HL-60/S4 treated with phorbol 12-myristate 13-acetate at 8.2 ng/mL for 4 days and 3 days (cell line): ENCODE results near the gene TTL.

Experiments used
- in situ Hi-C: fragments of 300-500 bp; cut with MboI; formaldehyde crosslinking; loops from 2 replicates; pipeline ENCODE4 v1.15.0; 2022; ENCODE audit warnings: low sequenced_read_pairs

TTL gene

DNA sequence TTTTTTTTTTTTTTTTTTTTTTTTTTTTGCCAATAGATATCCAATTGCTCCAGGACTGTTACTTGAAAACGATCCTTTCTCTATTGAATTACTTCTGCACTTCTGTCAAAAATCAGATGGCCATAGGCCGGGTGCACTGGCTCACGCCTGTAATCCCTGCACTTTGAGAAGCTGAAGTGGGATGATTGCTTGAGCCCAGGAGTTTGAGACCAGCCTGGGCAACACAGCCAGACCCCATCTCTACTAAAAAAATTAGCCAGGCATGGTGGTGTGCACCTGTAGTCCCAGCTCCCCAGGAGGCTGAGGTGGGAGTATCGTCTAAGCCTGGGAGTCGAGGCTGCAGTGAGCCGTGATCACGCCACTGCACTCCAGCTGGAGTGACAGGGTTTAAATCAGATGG is 98.1 kb downstream of the TTL start:
- in situ Hi-C loops, result no loop called here

DNA sequence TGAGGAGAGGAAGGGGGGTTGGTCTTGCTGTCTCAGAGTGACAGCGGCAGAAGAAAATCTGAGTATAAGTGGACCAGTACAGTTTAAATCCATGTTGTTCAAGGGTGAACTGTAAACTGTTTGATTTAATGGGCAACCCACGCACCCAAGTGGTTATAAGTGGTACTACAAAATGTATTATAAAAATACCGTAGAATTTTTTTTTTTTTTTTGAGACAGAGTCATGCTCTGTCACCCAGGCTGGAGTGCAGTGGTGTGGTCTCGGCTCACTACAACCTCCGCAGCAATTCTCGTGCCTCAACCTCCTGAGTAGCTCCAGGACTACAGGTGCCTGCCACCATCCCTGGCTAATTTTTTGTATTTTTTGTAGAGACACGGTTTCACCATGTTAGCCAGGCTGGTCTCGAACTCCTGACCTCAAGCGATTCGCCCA is 100.4 kb downstream of the TTL start:
- in situ Hi-C loops, result no loop called here

DNA sequence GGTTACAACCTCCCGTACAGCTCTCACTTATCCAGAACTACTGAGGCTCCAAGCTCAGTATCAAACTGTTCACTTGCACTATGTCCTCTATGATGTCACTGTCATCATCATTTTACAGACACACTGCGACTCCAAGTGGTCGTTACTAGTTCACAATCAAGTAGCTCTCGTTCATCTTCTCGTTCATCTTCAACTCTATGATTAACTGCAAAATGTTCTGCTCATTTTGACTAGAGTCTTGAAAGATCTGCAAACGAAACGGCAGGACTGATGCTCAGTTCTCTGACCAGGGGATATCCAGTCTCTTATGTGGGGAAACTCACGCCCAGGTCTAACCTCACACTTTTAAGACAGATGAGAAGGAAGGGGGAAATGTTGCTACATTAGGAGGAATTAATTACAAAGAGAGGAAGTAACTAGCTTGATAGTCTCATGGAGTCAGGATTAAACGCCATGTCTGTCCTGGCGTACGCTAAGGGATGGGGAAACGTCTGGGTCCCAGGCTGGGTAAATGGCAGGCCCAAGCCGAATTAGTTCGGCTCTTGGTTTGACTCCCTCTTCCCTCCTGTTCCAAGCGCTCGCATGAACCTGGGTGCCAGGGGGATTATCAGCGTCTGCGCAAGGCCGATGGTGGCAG is 101.7 kb downstream of the TTL start:
- in situ Hi-C loops, result no loop called here

DNA sequence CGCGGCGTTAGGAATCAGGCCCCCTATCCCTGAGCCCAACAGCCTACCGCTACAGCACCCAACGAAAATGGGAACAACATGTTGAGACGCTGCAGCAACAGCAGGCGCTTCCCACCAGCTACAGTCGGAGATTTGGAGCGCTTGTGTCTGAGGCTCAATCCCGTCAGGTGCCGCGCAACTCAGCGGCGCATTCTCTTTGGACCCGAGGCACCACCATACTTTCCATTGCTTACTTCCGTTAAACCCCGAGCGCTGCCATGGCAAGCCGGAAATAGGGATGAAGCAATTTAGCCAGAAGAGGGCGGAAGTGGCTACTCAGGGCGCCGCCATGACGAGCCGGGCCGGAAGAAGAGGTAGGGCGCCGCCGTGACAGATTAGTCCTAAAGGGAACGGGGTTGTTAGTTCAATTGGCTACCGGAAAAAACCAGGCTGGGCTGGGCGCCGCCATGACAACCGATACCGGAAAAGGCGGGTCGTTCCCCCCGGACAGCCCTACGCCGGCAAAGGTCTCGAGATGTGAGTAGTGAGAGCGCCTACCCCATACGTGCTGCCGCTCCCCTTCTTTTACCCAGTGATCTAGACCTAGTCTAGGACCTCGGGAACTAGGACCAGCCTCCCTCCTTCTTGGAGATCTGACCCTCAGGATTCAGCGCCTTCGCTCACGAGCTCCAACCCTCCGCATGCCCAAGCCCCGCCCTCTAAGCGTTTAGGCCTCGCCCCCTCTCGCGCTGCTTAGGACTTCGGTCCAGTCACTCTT is 102.4 kb downstream of the TTL start, which contains the start of gene CHCHD5:
TSS of gene CHCHD5 (plus strand) at position 476 of the 757 bp plus-strand sequence. CDS start at position 515, 39 bp downstream.
- in situ Hi-C loops, result no loop called here

DNA sequence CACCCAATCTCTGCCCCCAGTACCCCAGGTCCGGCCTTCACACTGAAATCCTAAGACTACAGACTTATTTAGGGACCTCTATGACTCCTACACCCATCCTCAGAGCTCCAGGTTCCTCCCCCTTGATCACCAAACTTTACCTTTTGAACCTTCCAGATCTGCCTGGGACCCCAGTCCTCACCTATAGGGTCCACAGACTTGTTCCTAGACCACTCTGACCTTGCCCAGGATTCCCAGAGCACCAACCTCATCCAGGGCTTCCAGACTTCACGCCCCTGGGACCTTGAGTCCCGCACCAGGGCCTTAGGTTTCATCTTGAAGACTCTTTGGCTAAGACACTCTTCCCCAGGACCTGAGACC is 102.9 kb downstream of the TTL start:
- in situ Hi-C loops, result no loop called here

DNA sequence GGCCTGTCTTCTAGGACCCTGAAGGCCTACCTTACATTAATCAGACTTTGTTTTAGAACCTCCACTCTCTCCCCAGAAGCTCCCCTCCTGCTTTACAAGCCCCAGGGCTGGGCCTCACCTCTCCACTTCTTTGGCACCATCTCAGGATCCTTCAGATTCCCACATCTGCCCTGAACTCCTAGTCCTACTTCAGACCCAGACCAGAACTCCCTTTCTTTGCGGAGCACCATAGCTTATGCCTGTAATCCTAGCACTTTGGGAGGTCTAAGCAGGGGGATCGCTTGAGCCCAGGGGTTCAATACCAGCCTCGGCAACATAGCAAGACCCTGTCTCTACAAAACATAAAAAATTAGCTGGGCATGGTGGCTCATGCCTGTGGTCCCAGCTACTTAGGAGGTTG is 103.4 kb downstream of the TTL start:
- in situ Hi-C loops, result no loop called here

DNA sequence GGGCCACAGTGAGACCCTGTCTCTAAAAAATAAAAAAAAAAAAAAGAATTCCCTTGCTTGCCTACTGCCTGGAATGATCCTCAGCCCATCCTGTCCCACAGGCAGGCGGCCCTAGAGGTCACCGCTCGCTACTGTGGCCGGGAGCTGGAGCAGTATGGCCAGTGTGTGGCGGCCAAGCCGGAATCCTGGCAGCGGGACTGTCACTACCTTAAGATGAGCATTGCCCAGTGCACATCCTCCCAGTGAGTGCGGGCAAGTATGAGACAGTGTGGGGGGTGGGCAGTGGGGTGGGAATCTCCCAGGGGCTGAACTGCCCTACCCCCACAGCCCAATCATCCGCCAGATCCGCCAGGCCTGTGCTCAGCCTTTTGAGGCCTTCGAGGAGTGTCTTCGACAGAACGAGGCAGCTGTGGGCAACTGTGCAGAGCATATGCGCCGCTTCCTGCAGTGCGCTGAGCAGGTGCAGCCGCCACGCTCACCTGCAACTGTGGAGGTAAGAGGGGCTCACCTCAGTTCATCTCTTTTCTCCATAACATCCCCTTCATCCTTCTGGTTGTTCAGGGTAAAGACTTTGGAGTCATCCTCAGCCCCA is 104.0 kb downstream of the TTL start:
- in situ Hi-C loops, result no loop called here

DNA sequence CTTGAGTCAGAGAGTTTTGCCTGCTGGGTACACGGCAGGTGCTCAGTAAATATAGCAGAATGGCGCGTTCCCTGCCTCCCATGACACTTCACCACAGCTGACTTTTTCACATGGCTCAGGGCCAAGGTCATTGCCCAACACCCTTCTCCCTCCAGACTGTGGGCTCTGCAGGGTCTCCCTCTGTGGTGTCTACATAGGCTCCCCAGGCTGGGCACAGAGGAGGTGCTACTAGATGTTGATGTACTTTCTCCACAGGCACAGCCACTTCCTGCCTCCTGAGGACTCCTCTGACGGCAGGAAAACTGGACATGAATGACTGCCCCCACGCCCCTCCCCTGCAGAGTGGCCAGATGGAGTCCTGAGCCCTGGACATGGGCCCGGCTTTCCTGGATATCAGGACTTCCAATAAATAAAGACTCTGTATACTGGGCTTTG is 106.7 kb downstream of the TTL start:
- in situ Hi-C loops, result no loop called here
